ENCODE data around the gene TMEFF2.
"Not testable (repeated sequence)": the region's sequence is repeated elsewhere in the genome, so short reads cannot be mapped to it uniquely, and the experiment has no call there.

TMEFF2 gene

DNA sequence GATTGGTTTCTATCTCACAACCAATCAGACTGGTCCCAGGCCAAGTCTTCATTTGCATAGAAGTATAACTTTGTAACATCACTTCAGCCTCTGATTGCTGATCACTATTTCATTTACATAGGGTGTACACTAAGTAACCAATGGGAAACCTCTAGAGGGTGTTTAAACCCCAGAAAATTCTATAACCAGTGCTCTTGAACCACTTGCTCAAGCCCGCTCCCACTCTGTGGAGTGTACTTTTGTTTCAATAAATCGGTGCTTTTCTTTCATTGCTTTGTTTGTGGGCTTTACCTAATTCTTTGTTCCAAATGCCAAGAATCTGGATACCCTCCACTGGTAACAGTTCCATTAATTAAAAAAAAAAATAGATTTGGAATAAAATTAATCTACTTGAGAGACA is 77.0 kb downstream of the TMEFF2 start:
- no CpG with 5 or more reads among the region's 2 CpGs for WGBS (ENCODE audit: insufficient coverage, insufficient read length)

DNA sequence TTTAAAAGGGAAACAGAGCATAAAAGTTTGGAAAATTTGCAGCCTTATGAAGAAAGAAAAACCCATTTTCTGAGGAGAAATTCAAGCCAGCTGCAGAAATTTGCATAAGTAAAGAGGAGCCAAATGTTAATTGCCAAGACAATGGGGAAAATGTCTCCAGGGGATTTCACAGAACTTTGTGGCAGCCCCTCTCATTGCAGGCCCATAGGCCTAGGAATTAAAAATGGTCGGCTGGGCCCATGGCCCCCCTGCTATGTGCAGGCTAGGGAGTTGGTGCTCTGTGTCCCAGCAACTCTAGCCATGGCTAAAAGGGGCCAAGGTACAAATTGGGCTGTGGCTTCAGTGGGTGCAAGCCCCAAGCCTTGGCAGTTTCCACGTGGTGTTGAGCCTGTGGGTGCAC is 83.2 kb downstream of the TMEFF2 start:
- DNase-seq (ENCODE audit: low read depth, low spot score); H3K27me3 ChIP-seq (ENCODE audit: control insufficient read depth, insufficient read depth, low read length); H3K4me3 ChIP-seq (ENCODE audit: low read length); H3K9me3 ChIP-seq (ENCODE audit: control insufficient read depth, insufficient read depth, low read length); H3K27ac ChIP-seq (ENCODE audit: low read length); H3K4me1 ChIP-seq (ENCODE audit: control insufficient read depth, insufficient read depth, low read length); H3K36me3 ChIP-seq (ENCODE audit: control insufficient read depth, insufficient read depth, low read length): not testable (repeated sequence)
- no CpG with 5 or more reads among the region's 2 CpGs for WGBS (ENCODE audit: insufficient coverage, insufficient read length)

More for the DNA sequence above, 77.0 kb downstream of the TMEFF2 start:
- no peak for DNase-seq (ENCODE audit: low read depth, low spot score)
- Histone ChIP-seq H3K9me3 (ENCODE audit: control insufficient read depth, insufficient read depth, low read length) (no peaks in the 10 kb centered on the region), H3K27ac (ENCODE audit: low read length) (no peak overlapping the region), H3K36me3 (ENCODE audit: control insufficient read depth, insufficient read depth, low read length) (no peaks in the 10 kb centered on the region), H3K4me1 (ENCODE audit: control insufficient read depth, insufficient read depth, low read length) (no peaks in the 10 kb centered on the region), H3K4me3 (ENCODE audit: low read length) (no peak overlapping the region), H3K27me3 (ENCODE audit: control insufficient read depth, insufficient read depth, low read length) (no peaks in the 10 kb centered on the region)

DNA sequence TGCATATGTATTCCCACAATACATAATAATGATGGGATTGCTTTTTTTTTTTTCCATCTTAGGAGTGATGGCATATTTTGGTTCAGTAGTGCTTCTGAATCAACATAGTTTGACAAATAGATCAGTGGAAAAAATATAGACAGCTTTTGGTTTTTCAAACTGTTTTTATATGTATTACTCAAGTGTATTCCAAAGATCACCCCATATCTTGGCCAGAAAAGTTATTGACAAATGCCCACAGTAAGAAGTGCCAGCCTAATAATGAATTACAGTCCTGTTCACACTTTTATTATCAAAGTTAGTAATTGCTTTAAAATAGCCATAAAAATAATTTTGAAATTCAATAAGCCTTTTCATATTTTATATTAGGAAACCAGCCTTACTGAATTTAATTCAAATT is 95.0 kb downstream of the TMEFF2 start:
- Histone ChIP-seq H3K27ac (ENCODE audit: low read length) (no peak overlapping the region), H3K4me1 (ENCODE audit: control insufficient read depth, insufficient read depth, low read length) (no peaks in the 10 kb centered on the region), H3K36me3 (ENCODE audit: control insufficient read depth, insufficient read depth, low read length) (no peaks in the 10 kb centered on the region), H3K9me3 (ENCODE audit: control insufficient read depth, insufficient read depth, low read length) (no peaks in the 10 kb centered on the region), H3K4me3 (ENCODE audit: low read length) (no peak overlapping the region), H3K27me3 (ENCODE audit: control insufficient read depth, insufficient read depth, low read length) (no peaks in the 10 kb centered on the region)
- no peak for DNase-seq (ENCODE audit: low read depth, low spot score)

DNA sequence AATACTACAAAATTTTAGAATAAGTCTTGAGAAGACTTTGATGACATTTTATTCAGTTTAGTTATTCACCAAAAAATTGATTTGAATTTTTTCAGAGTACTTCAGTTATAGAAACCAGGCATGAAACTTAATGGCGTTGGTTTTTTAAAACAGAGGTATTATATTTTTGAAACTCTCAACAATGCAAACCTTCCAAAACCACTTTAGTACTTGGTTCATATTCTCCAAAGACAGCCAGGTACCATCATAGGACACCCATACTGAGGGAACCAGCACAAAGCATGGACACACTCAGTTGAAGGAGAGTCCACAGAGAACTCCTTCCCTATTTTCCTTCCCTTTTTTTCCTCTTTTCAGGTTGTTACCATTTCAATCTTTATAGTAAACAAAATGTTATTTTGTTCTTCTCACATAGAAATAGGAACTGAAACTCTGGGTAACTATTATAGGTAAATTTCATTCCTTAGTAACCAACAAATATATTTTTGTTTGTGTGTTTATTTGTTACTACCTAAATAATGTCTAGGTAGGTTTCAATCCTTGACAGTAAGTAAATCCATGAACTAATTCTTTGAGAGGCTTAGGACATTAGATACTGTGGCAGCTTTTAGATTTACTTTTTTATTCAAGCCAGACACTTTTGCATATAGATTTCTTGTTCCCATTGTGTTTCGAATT is 95.8 kb downstream of the TMEFF2 start:
- DNase-seq (ENCODE audit: low read depth, low spot score), result no peak
- H3K4me1 ChIP-seq (ENCODE audit: control insufficient read depth, insufficient read depth, low read length), result no peaks in the 10 kb centered on the region
- H3K27ac ChIP-seq (ENCODE audit: low read length), result no peak overlapping the region
- H3K27me3 ChIP-seq (ENCODE audit: control insufficient read depth, insufficient read depth, low read length), result no peaks in the 10 kb centered on the region
- no peaks in the 10 kb centered on the region for H3K36me3 ChIP-seq (ENCODE audit: control insufficient read depth, insufficient read depth, low read length)
- no peaks in the 10 kb centered on the region for H3K9me3 ChIP-seq (ENCODE audit: control insufficient read depth, insufficient read depth, low read length)
- no peak overlapping the region for H3K4me3 ChIP-seq (ENCODE audit: low read length)
- no CpG with 5 or more reads among the region's 2 CpGs for WGBS (ENCODE audit: insufficient coverage, insufficient read length)

DNA sequence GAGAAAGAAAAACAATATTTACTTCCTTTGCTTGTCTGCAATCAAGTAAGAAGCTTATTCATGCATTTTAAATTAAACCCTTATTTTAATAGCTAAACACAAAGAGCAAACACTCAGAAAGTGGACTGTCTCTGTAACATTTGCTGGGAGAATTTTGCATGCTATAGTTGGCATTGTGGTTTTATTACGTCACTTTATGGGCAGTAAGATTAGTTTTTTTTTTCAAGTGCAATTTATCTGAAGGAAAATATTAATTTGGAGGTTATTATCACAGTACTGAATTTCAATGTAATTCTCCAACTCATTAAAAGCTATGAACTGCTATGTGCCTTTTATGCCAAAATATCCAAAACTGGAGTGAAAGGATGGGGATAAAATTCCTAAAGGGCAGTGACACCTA is 103.3 kb downstream of the TMEFF2 start:
- no CpG with 5 or more reads among the region's 1 CpG for WGBS (ENCODE audit: insufficient coverage, insufficient read length)
- H3K9me3 ChIP-seq (ENCODE audit: control insufficient read depth, insufficient read depth, low read length), result no peaks in the 10 kb centered on the region
- H3K4me1 ChIP-seq (ENCODE audit: control insufficient read depth, insufficient read depth, low read length), result peaks cover 2% of the 10 kb centered on the region; the same call in 1 of the 2 replicates
- no peaks in the 10 kb centered on the region for H3K27me3 ChIP-seq (ENCODE audit: control insufficient read depth, insufficient read depth, low read length)
- H3K4me3 ChIP-seq (ENCODE audit: low read length), result no peak overlapping the region
- no peak overlapping the region for H3K27ac ChIP-seq (ENCODE audit: low read length)
- no peaks in the 10 kb centered on the region for H3K36me3 ChIP-seq (ENCODE audit: control insufficient read depth, insufficient read depth, low read length)
- no peak for DNase-seq (ENCODE audit: low read depth, low spot score)

DNA sequence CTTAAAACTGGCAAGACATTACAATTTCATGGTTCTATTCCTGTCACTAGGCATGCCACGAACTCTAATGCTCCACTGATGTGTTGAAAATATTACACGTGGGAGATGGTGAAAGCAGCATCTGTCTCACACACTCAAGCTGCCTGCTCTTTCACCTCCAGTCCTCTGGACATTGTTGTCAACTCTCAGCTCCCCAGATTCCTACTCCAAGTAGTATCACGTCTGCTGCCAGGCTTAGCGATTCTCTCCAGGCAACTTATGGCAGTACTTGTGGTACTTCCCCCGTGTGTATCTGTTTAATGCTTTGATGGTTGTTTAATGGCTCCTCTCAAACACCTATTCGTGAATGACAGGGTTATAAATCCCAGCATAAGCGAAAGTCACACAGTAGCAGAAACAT is 103.8 kb downstream of the TMEFF2 start:
- peaks cover 2% of the 10 kb centered on the region; the same call in 1 of the 2 replicates for H3K4me1 ChIP-seq (ENCODE audit: control insufficient read depth, insufficient read depth, low read length)
- H3K4me3 ChIP-seq (ENCODE audit: low read length), result no peak overlapping the region
- H3K27me3 ChIP-seq (ENCODE audit: control insufficient read depth, insufficient read depth, low read length), result no peaks in the 10 kb centered on the region
- H3K27ac ChIP-seq (ENCODE audit: low read length), result no peak overlapping the region
- WGBS (ENCODE audit: insufficient coverage, insufficient read length), result no CpG with 5 or more reads among the region's 7 CpGs
- DNase-seq (ENCODE audit: low read depth, low spot score), result no peak
- H3K36me3 ChIP-seq (ENCODE audit: control insufficient read depth, insufficient read depth, low read length), result no peaks in the 10 kb centered on the region
- no peaks in the 10 kb centered on the region for H3K9me3 ChIP-seq (ENCODE audit: control insufficient read depth, insufficient read depth, low read length)

DNA sequence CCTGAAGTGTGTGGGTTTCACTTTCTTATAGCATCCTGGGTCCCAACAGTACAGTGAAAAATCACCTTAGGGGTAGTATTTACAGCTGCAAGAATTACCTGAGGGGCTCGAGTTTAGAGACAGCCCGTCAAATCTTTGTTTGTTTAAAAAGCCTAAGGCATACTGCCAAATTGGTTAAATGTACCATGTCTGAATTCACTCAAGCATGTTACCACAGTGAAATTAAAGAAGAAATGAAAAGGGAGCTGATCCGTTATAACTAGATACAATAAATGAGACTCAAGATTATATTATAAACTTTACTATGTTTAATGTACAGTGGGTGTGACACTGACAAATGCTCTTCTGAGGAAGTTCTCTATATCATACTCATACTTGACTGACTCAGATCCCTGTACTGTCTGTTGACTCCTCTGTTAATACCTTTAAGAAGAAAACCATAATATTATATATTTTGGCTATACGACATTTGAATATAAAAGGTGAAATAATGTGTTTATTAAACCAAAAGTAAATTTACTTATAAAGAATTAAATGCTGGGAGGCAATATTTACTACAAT is 107.3 kb downstream of the TMEFF2 start:
- WGBS (ENCODE audit: insufficient coverage, insufficient read length), result no CpG with 5 or more reads among the region's 4 CpGs
- Histone ChIP-seq H3K27me3 (ENCODE audit: control insufficient read depth, insufficient read depth, low read length) (no peaks in the 10 kb centered on the region), H3K36me3 (ENCODE audit: control insufficient read depth, insufficient read depth, low read length) (no peaks in the 10 kb centered on the region), H3K27ac (ENCODE audit: low read length) (no peak overlapping the region), H3K4me3 (ENCODE audit: low read length) (no peak overlapping the region), H3K9me3 (ENCODE audit: control insufficient read depth, insufficient read depth, low read length) (no peaks in the 10 kb centered on the region), H3K4me1 (ENCODE audit: control insufficient read depth, insufficient read depth, low read length) (peaks cover 2% of the 10 kb centered on the region; the same call in 1 of the 2 replicates)
- DNase-seq (ENCODE audit: low read depth, low spot score), result no peak

DNA sequence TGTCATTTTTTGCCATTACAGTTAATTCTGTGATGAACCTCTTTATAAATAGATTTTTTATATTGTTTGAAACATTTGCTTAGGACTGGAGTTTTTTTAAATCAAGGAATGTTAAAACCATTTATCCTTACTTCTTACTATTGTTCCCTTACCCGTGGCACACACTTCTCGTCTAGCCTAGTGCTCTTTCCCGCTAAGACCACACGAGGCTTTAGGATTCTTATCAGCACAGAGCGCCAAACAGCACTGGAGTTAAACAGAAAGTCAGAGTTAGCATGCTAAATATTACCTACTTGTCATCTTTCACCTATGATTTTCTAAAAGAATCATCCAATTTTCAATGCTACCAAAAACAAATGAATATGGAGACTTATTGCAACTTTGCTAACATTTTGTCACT is 112.6 kb downstream of the TMEFF2 start:
- no peak for DNase-seq (ENCODE audit: low read depth, low spot score)
- Histone ChIP-seq H3K36me3 (ENCODE audit: control insufficient read depth, insufficient read depth, low read length) (no peaks in the 10 kb centered on the region), H3K4me1 (ENCODE audit: control insufficient read depth, insufficient read depth, low read length) (no peaks in the 10 kb centered on the region), H3K9me3 (ENCODE audit: control insufficient read depth, insufficient read depth, low read length) (no peaks in the 10 kb centered on the region), H3K27me3 (ENCODE audit: control insufficient read depth, insufficient read depth, low read length) (no peaks in the 10 kb centered on the region), H3K4me3 (ENCODE audit: low read length) (no peak overlapping the region), H3K27ac (ENCODE audit: low read length) (no peak overlapping the region)
- WGBS (ENCODE audit: insufficient coverage, insufficient read length), result no CpG with 5 or more reads among the region's 5 CpGs

DNA sequence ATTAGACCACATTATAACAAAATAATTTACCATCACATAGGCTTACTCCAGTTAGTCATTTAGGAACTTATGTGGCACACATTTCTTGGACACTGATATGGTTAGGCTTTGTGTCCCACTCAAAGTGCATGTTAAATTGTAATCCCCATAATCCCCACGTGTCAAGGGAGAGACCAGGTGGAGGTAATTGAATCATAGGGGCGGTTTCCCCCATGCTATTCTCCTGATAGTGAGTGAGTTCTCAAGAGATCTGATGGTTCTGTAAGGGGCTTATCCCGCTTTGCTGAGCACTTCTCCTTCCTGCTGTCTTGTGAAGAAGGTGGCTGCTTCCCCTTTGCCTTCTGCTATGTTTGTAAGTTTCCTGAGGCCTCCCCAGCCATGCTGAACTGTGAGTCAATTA is 114.6 kb downstream of the TMEFF2 start:
- WGBS (ENCODE audit: insufficient coverage, insufficient read length), result no CpG with 5 or more reads among the region's 3 CpGs
- DNase-seq (ENCODE audit: low read depth, low spot score); H3K27me3 ChIP-seq (ENCODE audit: control insufficient read depth, insufficient read depth, low read length); H3K4me3 ChIP-seq (ENCODE audit: low read length); H3K4me1 ChIP-seq (ENCODE audit: control insufficient read depth, insufficient read depth, low read length); H3K36me3 ChIP-seq (ENCODE audit: control insufficient read depth, insufficient read depth, low read length); H3K27ac ChIP-seq (ENCODE audit: low read length); H3K9me3 ChIP-seq (ENCODE audit: control insufficient read depth, insufficient read depth, low read length): not testable (repeated sequence)

DNA sequence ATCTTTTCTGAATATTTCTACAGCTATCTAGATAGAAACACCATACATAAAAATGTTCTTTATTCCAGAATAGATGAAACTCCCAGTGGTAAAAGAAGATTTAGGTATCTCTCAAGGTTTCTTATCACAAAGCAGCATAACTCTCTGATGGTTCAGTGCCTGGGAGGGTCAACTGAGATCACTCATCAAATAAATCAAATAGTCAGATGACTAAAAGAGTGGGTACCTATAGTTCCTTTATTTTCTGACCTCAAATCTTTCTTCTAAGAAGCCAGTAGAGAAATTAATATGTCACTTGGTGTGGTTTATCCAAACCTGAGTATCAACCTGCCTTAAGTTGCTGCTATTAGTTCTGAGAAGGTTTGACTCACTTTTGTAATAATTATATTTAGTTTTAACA is 120.9 kb downstream of the TMEFF2 start:
- no peak for DNase-seq (ENCODE audit: low read depth, low spot score)
- H3K4me3 ChIP-seq (ENCODE audit: low read length), result no peak overlapping the region
- no peaks in the 10 kb centered on the region for H3K36me3 ChIP-seq (ENCODE audit: control insufficient read depth, insufficient read depth, low read length)
- no peaks in the 10 kb centered on the region for H3K9me3 ChIP-seq (ENCODE audit: control insufficient read depth, insufficient read depth, low read length)
- no peaks in the 10 kb centered on the region for H3K27me3 ChIP-seq (ENCODE audit: control insufficient read depth, insufficient read depth, low read length)
- no peaks in the 10 kb centered on the region for H3K4me1 ChIP-seq (ENCODE audit: control insufficient read depth, insufficient read depth, low read length)
- no peak overlapping the region for H3K27ac ChIP-seq (ENCODE audit: low read length)

DNA sequence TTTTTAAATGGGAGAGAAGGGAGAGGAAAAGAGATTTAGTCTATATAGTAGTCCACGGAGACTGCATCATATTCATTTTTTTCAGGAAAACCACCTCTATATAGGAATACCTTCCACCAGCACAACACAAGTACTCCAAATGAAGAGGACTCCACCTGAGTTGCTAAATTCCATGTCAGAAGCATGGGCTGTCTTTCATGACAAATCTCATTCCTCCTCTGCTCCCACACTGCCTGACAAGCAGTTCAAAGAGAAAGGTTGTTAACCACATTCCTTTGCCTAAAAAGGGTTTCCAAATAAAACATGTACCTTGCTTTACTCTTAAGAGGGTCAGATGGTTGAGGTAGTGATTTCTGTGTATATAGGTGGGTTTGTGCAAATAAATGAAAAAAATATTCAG is 122.0 kb downstream of the TMEFF2 start:
- DNase-seq (ENCODE audit: low read depth, low spot score), result no peak
- no peaks in the 10 kb centered on the region for H3K9me3 ChIP-seq (ENCODE audit: control insufficient read depth, insufficient read depth, low read length)
- no peaks in the 10 kb centered on the region for H3K27me3 ChIP-seq (ENCODE audit: control insufficient read depth, insufficient read depth, low read length)
- H3K27ac ChIP-seq (ENCODE audit: low read length), result no peak overlapping the region
- no peak overlapping the region for H3K4me3 ChIP-seq (ENCODE audit: low read length)
- H3K4me1 ChIP-seq (ENCODE audit: control insufficient read depth, insufficient read depth, low read length), result no peaks in the 10 kb centered on the region
- WGBS (ENCODE audit: insufficient coverage, insufficient read length), result no CpG with 5 or more reads among the region's 1 CpG
- no peaks in the 10 kb centered on the region for H3K36me3 ChIP-seq (ENCODE audit: control insufficient read depth, insufficient read depth, low read length)

Data from iPS DF 6.9 (cell line).